OCI-LY1 (cell line): ENCODE measurements around the gene NUAK1.

Experiments
- H2AFZ ChIP-seq: fragments of 200-600 bp; sonication (generic), shearing (Covaris generic); 2 replicates; pipeline ENCODE4 v1.6.0; 2014; ENCODE audit warnings: antibody characterized with exemption, mild to moderate bottlenecking, low read length
- H3F3A ChIP-seq: fragments of 200-600 bp; sonication (generic), shearing (Covaris generic); 2 replicates; pipeline ENCODE4 v1.6.0; 2014; ENCODE audit warnings: mild to moderate bottlenecking, antibody characterized with exemption, low read length, moderate library complexity; ENCODE audit not compliant: insufficient read depth
- H3K27ac ChIP-seq: fragments of 200-600 bp; sonication (generic); 2 replicates; pipeline ENCODE4 v1.5.1; 2014; ENCODE audit warnings: low read length, mixed run types, mild to moderate bottlenecking, low read depth; ENCODE audit not compliant: poor library complexity, severe bottlenecking
- H3K27me3 ChIP-seq: fragments of 200-600 bp; sonication (generic); 2 replicates; pipeline ENCODE4 v1.6.0; 2014; ENCODE audit warnings: antibody characterized with exemption, mild to moderate bottlenecking, low read length, moderate library complexity; ENCODE audit not compliant: insufficient read depth
- H3K36me3 ChIP-seq: fragments of 200-600 bp; sonication (generic); 2 replicates; pipeline ENCODE4 v1.6.1; 2014; ENCODE audit warnings: mild to moderate bottlenecking, antibody characterized with exemption, low read length, moderate library complexity, mixed read lengths; ENCODE audit not compliant: insufficient read depth
- H3K4me1 ChIP-seq: fragments of 200-600 bp; sonication (generic); 2 replicates; pipeline ENCODE4 v1.5.1; 2014; ENCODE audit warnings: mild to moderate bottlenecking, low read length, moderate library complexity; ENCODE audit not compliant: insufficient read depth, severe bottlenecking
- H3K4me2 ChIP-seq: fragments of 200-600 bp; sonication (generic), shearing (Covaris generic); 2 replicates; pipeline ENCODE4 v1.6.1; 2014; ENCODE audit warnings: low read length
- H3K4me3 ChIP-seq: fragments of 200-600 bp; sonication (generic); 2 replicates; pipeline ENCODE4 v1.5.1; 2014; ENCODE audit warnings: low read length, low read depth, mild to moderate bottlenecking, mixed read lengths; ENCODE audit not compliant: poor library complexity, severe bottlenecking
- H3K79me2 ChIP-seq: fragments of 200-600 bp; shearing (Covaris generic); 2 replicates; pipeline ENCODE4 v1.6.1; 2016; ENCODE audit warnings: mixed run types, low read length, mixed read lengths; ENCODE audit not compliant: insufficient read depth
- H3K9ac ChIP-seq: fragments of 200-600 bp; sonication (generic), shearing (Covaris generic); 2 replicates; pipeline ENCODE4 v1.6.1; 2014; ENCODE audit warnings: mild to moderate bottlenecking, low read length, mixed read lengths
- H3K9me2 ChIP-seq: fragments of 200-600 bp; sonication (generic), shearing (Covaris generic); 2 replicates; pipeline ENCODE4 v1.6.1; 2014; ENCODE audit warnings: low read depth, mild to moderate bottlenecking, low read length, mixed read lengths
- H3K9me3 ChIP-seq: fragments of 200-600 bp; shearing (Covaris generic); 2 replicates; pipeline ENCODE4 v1.6.1; 2014; ENCODE audit warnings: low read length, mixed read lengths
- H4K20me1 ChIP-seq: fragments of 200-600 bp; sonication (generic), shearing (Covaris generic); 2 replicates; pipeline ENCODE4 v1.6.0; 2016; ENCODE audit warnings: mild to moderate bottlenecking, low read length; ENCODE audit not compliant: insufficient read depth
- EZH2 ChIP-seq: fragments of 200-600 bp; sonication (generic), shearing (Covaris generic); IDR thresholded peaks from 2 replicates; pipeline ENCODE4 v1.8.0; 2017; ENCODE audit warnings: borderline replicate concordance, mixed run types, mild to moderate bottlenecking, antibody characterized with exemption, low read length, moderate library complexity, mixed read lengths
- TF ChIP-seq, protein P1 (sequence below): fragments of 200-600 bp; sonication (generic), shearing (Covaris generic); IDR thresholded peaks from 2 replicates; pipeline ENCODE4 v1.5.1; 2017; ENCODE audit warnings: mild to moderate bottlenecking, antibody characterized with exemption, low read length, moderate library complexity, mixed read lengths

NUAK1 gene

DNA sequence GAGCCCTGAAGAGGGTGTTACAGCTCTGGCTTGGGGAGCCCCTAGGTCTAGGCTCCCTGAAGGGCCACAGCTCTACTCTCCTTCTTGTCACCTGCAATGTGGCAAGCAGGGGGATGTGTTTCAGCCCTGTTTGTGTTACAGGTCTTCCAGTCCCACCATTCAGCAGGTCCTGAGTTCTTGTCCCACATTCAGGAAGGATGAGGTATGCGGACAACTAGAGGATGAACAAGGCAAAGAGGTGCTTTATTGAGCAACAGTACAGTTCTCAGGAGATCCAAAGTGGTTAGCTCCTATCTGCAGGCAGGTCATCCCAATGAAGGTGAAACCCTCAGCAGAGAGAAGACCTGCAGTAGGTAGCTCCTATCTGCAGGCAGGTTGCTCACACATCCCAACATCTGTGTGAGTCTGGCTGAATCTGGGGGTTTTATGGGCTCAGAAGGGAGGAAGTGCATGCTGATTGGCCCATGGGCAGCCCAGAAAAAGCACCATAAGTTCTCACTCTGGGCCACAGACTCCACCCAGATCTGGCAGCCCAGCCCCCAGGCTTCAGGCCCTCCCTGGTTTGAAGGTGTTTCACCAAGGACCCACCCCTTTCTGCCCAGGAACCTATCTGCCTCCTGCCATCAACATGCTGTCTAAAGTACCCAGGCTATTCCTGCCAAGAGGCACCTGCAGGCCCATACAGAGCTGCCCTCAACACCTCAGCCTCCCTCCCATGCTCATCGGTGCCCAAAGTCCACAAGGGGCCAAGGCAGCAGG lies 98.9 kb downstream of the NUAK1 start:
- Histone ChIP-seq H3K27ac (no peak overlapping the region), H3K36me3 (no peaks in the 10 kb centered on the region), H2AFZ (no peak overlapping the region), H3K9me3 (no peaks in the 10 kb centered on the region), H3K4me1 (no peaks in the 10 kb centered on the region), H3K4me3 (no peak overlapping the region), H3K9ac (no peak overlapping the region), H3K9me2 (no peaks in the 10 kb centered on the region), H3F3A (no peaks in the 10 kb centered on the region), H3K27me3 (no peaks in the 10 kb centered on the region), H4K20me1 (no peaks in the 10 kb centered on the region), H3K4me2 (no peak overlapping the region), H3K79me2 (no peaks in the 10 kb centered on the region)
- TF ChIP-seq, protein P1, sequence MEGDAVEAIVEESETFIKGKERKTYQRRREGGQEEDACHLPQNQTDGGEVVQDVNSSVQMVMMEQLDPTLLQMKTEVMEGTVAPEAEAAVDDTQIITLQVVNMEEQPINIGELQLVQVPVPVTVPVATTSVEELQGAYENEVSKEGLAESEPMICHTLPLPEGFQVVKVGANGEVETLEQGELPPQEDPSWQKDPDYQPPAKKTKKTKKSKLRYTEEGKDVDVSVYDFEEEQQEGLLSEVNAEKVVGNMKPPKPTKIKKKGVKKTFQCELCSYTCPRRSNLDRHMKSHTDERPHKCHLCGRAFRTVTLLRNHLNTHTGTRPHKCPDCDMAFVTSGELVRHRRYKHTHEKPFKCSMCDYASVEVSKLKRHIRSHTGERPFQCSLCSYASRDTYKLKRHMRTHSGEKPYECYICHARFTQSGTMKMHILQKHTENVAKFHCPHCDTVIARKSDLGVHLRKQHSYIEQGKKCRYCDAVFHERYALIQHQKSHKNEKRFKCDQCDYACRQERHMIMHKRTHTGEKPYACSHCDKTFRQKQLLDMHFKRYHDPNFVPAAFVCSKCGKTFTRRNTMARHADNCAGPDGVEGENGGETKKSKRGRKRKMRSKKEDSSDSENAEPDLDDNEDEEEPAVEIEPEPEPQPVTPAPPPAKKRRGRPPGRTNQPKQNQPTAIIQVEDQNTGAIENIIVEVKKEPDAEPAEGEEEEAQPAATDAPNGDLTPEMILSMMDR = no peak
- no peak for TF ChIP-seq EZH2

- H3K79me2 ChIP-seq = no peaks in the 10 kb centered on the region
- H3K9me2 ChIP-seq = no peaks in the 10 kb centered on the region
- H3K27me3 ChIP-seq = no peaks in the 10 kb centered on the region
- no peaks in the 10 kb centered on the region for H3F3A ChIP-seq
- TF ChIP-seq, protein P1 = no peak
- TF ChIP-seq EZH2 = no peak
- H3K9ac ChIP-seq = no peak overlapping the region
- H3K4me1 ChIP-seq = no peaks in the 10 kb centered on the region
- no peak overlapping the region for H2AFZ ChIP-seq
- no peaks in the 10 kb centered on the region for H4K20me1 ChIP-seq
- no peak overlapping the region for H3K4me3 ChIP-seq
- no peak overlapping the region for H3K4me2 ChIP-seq
- no peak overlapping the region for H3K27ac ChIP-seq
- no peaks in the 10 kb centered on the region for H3K36me3 ChIP-seq
- H3K9me3 ChIP-seq = no peaks in the 10 kb centered on the region
These were observed 99.5 kb downstream of the NUAK1 start for GRCh38 chr12:106039242-106039641.

GRCh38 chr12:106037524-106038298 lies 101.0 kb downstream of the NUAK1 start:
- Histone ChIP-seq H3K4me2 (no peak overlapping the region), H3K27me3 (no peaks in the 10 kb centered on the region), H2AFZ (no peak overlapping the region), H3K4me3 (no peak overlapping the region), H4K20me1 (no peaks in the 10 kb centered on the region), H3F3A (no peaks in the 10 kb centered on the region), H3K79me2 (no peaks in the 10 kb centered on the region), H3K9ac (no peak overlapping the region), H3K9me3 (no peaks in the 10 kb centered on the region), H3K9me2 (no peaks in the 10 kb centered on the region), H3K36me3 (no peaks in the 10 kb centered on the region), H3K4me1 (no peaks in the 10 kb centered on the region), H3K27ac (no peak overlapping the region)
- no peak for TF ChIP-seq EZH2
- TF ChIP-seq, protein P1 = no peak
